WTC11 (cell line): Measurements from ENCODE around the gene ZFHX2. TPM values are rescaled to one million over a fixed set of nuclear protein-coding genes. Genes with fewer than 3 reads are reported as not detected.

Source experiments
- ATAC-seq: fragments of 200-7000 bp; cut with Tn5 transposase; 2 replicates; pipeline ENCODE4 v1.10.0; 2021; ENCODE audit warnings: mild to moderate bottlenecking, moderate library complexity
- CTCF ChIA-PET: fragments of 300-600 bp; sonication (Branson Sonifier 250); formaldehyde crosslinking; loops from one replicate; lab custom pipeline; 2021; ENCODE audit warnings: antibody characterized with exemption; lab: Charles Lee
- POLR2A ChIA-PET: fragments of 350-600 bp; sonication (Branson Sonifier 250); formaldehyde crosslinking; loops from one replicate; lab custom pipeline; 2021; ENCODE audit warnings: antibody characterized with exemption; lab: Charles Lee
- DNase-seq: peaks from one replicate; pipeline ENCODE4 v3.0.0; 2021; ENCODE audit warnings: low spot score
- H3K27ac Mint-ChIP-seq: 2 replicates; pipeline ENCODE4 v1.8.0; 2021; ENCODE audit warnings: mixed read lengths
- H3K27me3 Mint-ChIP-seq: 2 replicates; pipeline ENCODE4 v1.8.0; 2021; ENCODE audit warnings: low read depth, mild to moderate bottlenecking, moderate library complexity, mixed read lengths
- H3K36me3 Mint-ChIP-seq: 2 replicates; pipeline ENCODE4 v1.8.0; 2021; ENCODE audit warnings: mixed read lengths
- H3K4me1 Mint-ChIP-seq: 2 replicates; pipeline ENCODE4 v1.8.0; 2022; ENCODE audit warnings: mixed read lengths
- H3K4me3 Mint-ChIP-seq: 2 replicates; pipeline ENCODE4 v1.8.0; 2021; ENCODE audit warnings: mild to moderate bottlenecking, moderate library complexity, mixed read lengths
- H3K9me3 Mint-ChIP-seq: 2 replicates; pipeline ENCODE4 v1.8.0; 2021; ENCODE audit warnings: mixed read lengths
- CDX4 ChIP-seq: fragments of 250-450 bp; sonication (Bioruptor Pico); IDR thresholded peaks from 2 replicates; pipeline ENCODE4 v1.9.0; 2021; ENCODE audit warnings: moderate library complexity, mild to moderate bottlenecking, inconsistent platforms, borderline replicate concordance
- CREB1 ChIP-seq: sonication (generic); formaldehyde crosslinking; IDR thresholded peaks from 2 replicates; pipeline ENCODE4 v1.8.0; 2023; ENCODE audit warnings: mild to moderate bottlenecking, missing genetic modification reagents
- FOXK1 ChIP-seq: sonication (generic); formaldehyde crosslinking; IDR thresholded peaks from 2 replicates; pipeline ENCODE4 v1.8.0; 2022; ENCODE audit warnings: mild to moderate bottlenecking, moderate library complexity, missing genetic modification reagents
- FOXP1 ChIP-seq: sonication (generic); formaldehyde crosslinking; IDR thresholded peaks from 2 replicates; pipeline ENCODE4 v1.8.0; 2022; ENCODE audit warnings: missing genetic modification reagents, mild to moderate bottlenecking, moderate library complexity, borderline replicate concordance
- KAT7 ChIP-seq: sonication (generic); formaldehyde crosslinking; IDR thresholded peaks from 2 replicates; pipeline ENCODE4 v1.8.1; 2023; ENCODE audit warnings: missing genetic modification reagents, mild to moderate bottlenecking, borderline replicate concordance
- MYBL2 ChIP-seq: sonication (generic); formaldehyde crosslinking; IDR thresholded peaks from 2 replicates; pipeline ENCODE4 v1.8.1; 2023; ENCODE audit warnings: mild to moderate bottlenecking, moderate library complexity, missing genetic modification reagents
- NFATC4 ChIP-seq: fragments of 250-450 bp; sonication (Bioruptor Pico); IDR thresholded peaks from 2 replicates; pipeline ENCODE4 v1.9.0; 2021; ENCODE audit warnings: mild to moderate bottlenecking
- NFYB ChIP-seq: sonication (generic); formaldehyde crosslinking; conservative IDR thresholded peaks from 2 replicates; pipeline ENCODE4 v1.8.0; 2022; ENCODE audit warnings: low read depth, missing genetic modification reagents
- OVOL2 ChIP-seq: fragments of 250-450 bp; sonication (Bioruptor Pico); IDR thresholded peaks from 2 replicates; pipeline ENCODE4 v1.9.0; 2021; ENCODE audit warnings: mild to moderate bottlenecking, borderline replicate concordance
- SP1 ChIP-seq: sonication (generic); formaldehyde crosslinking; conservative IDR thresholded peaks from 2 replicates; pipeline ENCODE4 v1.8.1; 2022; ENCODE audit warnings: missing genetic modification reagents
- STAT6 ChIP-seq: sonication (generic); formaldehyde crosslinking; conservative IDR thresholded peaks from 2 replicates; pipeline ENCODE4 v1.8.1; 2023; ENCODE audit warnings: mild to moderate bottlenecking, low read depth, missing genetic modification reagents, moderate library complexity
- total RNA-seq: library from RNA; stranded (reverse); gene quantifications from 3 replicates; pipeline ENCODE4 v1.2.3, GENCODE V29; 2021
- TF ChIP-seq, protein P1 (sequence below): sonication (generic); formaldehyde crosslinking; IDR thresholded peaks from 2 replicates; pipeline ENCODE4 v1.8.0; 2023; ENCODE audit warnings: missing genetic modification reagents, mild to moderate bottlenecking, borderline replicate concordance
- TF ChIP-seq, protein P2 (sequence below): sonication (generic); formaldehyde crosslinking; IDR thresholded peaks from 2 replicates; pipeline ENCODE4 v1.8.1; 2023; ENCODE audit warnings: mild to moderate bottlenecking, missing genetic modification reagents
- TF ChIP-seq, protein P3 (sequence below): sonication (generic); formaldehyde crosslinking; IDR thresholded peaks from 2 replicates; pipeline ENCODE4 v1.8.0; 2022; ENCODE audit warnings: mild to moderate bottlenecking, missing genetic modification reagents
- TF ChIP-seq, protein P4 (sequence below): sonication (generic); formaldehyde crosslinking; IDR thresholded peaks from 2 replicates; pipeline ENCODE4 v1.8.1; 2022; ENCODE audit warnings: low read depth, mild to moderate bottlenecking, moderate library complexity, missing genetic modification reagents, borderline replicate concordance

ZFHX2 gene
- total RNA-seq, 1 experiment from 2014 or later: 16.4 TPM

DNA sequence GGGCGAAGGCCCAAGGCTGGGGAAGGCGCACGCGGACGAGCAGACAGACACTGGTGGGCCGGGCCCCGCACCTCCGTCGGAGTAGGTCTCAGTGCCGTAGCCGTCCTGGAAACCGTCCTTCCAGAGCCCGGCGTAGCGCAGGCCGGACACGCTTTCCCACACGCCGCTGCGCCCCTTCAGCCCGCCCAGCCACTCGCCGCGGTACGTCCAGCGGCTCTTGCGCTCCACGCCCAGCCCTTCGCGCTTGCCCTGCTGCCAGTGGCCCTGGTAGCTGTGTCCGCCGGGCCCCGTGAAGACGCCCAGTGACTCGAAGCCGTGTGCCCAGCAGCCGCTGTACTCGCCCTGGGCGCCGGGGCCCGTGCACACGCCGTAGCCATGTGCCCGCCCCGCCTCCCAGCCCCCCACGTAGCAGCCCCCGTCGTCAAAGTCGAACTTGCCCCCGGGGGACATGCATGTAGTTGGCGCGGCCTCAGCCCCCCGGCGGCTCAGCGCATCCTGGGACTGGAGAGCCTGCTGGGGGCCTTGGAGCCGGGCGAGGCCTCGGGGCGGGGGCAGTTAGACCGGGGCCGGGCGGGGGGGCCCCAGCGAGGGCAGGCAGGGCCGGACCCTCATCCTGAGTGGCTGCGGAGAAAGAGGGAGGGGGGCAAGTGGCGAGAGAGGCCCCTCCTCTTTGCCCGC is 25.6 kb upstream of the ZFHX2 start (continued):
- TF ChIP-seq, protein P1, sequence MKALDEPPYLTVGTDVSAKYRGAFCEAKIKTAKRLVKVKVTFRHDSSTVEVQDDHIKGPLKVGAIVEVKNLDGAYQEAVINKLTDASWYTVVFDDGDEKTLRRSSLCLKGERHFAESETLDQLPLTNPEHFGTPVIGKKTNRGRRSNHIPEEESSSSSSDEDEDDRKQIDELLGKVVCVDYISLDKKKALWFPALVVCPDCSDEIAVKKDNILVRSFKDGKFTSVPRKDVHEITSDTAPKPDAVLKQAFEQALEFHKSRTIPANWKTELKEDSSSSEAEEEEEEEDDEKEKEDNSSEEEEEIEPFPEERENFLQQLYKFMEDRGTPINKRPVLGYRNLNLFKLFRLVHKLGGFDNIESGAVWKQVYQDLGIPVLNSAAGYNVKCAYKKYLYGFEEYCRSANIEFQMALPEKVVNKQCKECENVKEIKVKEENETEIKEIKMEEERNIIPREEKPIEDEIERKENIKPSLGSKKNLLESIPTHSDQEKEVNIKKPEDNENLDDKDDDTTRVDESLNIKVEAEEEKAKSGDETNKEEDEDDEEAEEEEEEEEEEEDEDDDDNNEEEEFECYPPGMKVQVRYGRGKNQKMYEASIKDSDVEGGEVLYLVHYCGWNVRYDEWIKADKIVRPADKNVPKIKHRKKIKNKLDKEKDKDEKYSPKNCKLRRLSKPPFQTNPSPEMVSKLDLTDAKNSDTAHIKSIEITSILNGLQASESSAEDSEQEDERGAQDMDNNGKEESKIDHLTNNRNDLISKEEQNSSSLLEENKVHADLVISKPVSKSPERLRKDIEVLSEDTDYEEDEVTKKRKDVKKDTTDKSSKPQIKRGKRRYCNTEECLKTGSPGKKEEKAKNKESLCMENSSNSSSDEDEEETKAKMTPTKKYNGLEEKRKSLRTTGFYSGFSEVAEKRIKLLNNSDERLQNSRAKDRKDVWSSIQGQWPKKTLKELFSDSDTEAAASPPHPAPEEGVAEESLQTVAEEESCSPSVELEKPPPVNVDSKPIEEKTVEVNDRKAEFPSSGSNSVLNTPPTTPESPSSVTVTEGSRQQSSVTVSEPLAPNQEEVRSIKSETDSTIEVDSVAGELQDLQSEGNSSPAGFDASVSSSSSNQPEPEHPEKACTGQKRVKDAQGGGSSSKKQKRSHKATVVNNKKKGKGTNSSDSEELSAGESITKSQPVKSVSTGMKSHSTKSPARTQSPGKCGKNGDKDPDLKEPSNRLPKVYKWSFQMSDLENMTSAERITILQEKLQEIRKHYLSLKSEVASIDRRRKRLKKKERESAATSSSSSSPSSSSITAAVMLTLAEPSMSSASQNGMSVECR (CRISPR knock-in tag): peak; percentile 32; the same call in 1 of the 2 replicates
- TF ChIP-seq CREB1 (CRISPR knock-in tag): 0 out of 2 replicates have a peak, but pooled peaks have one; percentile 40
- peak; percentile 45; the same call in 1 of the 2 replicates for TF ChIP-seq SP1 (CRISPR knock-in tag)
- no peak for TF ChIP-seq KAT7
- TF ChIP-seq STAT6 (CRISPR knock-in tag): 0 out of 2 replicates have a peak, but pooled peaks have one; percentile 61
- TF ChIP-seq, protein P2, sequence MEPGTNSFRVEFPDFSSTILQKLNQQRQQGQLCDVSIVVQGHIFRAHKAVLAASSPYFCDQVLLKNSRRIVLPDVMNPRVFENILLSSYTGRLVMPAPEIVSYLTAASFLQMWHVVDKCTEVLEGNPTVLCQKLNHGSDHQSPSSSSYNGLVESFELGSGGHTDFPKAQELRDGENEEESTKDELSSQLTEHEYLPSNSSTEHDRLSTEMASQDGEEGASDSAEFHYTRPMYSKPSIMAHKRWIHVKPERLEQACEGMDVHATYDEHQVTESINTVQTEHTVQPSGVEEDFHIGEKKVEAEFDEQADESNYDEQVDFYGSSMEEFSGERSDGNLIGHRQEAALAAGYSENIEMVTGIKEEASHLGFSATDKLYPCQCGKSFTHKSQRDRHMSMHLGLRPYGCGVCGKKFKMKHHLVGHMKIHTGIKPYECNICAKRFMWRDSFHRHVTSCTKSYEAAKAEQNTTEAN (CRISPR knock-in tag): peak; percentile 48; the same call in 1 of the 2 replicates
- TF ChIP-seq FOXK1 (CRISPR knock-in tag): 0 out of 2 replicates have a peak, but pooled peaks have one; percentile 39
- peak; percentile 57; the same call in 1 of the 2 replicates for TF ChIP-seq MYBL2
- no peak for TF ChIP-seq NFYB
- peak; percentile 61; the same call in 1 of the 2 replicates for TF ChIP-seq FOXP1 (CRISPR knock-in tag)
- TF ChIP-seq, protein P3, sequence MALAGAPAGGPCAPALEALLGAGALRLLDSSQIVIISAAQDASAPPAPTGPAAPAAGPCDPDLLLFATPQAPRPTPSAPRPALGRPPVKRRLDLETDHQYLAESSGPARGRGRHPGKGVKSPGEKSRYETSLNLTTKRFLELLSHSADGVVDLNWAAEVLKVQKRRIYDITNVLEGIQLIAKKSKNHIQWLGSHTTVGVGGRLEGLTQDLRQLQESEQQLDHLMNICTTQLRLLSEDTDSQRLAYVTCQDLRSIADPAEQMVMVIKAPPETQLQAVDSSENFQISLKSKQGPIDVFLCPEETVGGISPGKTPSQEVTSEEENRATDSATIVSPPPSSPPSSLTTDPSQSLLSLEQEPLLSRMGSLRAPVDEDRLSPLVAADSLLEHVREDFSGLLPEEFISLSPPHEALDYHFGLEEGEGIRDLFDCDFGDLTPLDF: peak; percentile 69; the same call in 1 of the 2 replicates

- Mint-ChIP-seq H3K27ac (no peak overlapping the region), H3K27me3 (peaks cover 30% of the 10 kb centered on the region), H3K4me1 (peaks cover 46% of the 10 kb centered on the region), H3K36me3 (peaks cover 17% of the 10 kb centered on the region), H3K4me3 (no peak overlapping the region), H3K9me3 (no peaks in the 10 kb centered on the region)
- no peak for DNase-seq
- ChIA-PET POLR2A (no interaction called here), CTCF (interaction anchor here (0.9 to 1.9 kb wide), 3 partner anchors 14 to 337 kb away, joined by 4 to 7 read pairs (median 5); no protein-coding TSS in a partner anchor)
- ATAC-seq: no peak
- no peak for TF ChIP-seq OVOL2 (CRISPR knock-in tag)
- TF ChIP-seq FOXP1 (CRISPR knock-in tag): no peak
- TF ChIP-seq, protein P4, sequence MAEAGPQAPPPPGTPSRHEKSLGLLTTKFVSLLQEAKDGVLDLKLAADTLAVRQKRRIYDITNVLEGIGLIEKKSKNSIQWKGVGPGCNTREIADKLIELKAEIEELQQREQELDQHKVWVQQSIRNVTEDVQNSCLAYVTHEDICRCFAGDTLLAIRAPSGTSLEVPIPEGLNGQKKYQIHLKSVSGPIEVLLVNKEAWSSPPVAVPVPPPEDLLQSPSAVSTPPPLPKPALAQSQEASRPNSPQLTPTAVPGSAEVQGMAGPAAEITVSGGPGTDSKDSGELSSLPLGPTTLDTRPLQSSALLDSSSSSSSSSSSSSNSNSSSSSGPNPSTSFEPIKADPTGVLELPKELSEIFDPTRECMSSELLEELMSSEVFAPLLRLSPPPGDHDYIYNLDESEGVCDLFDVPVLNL (CRISPR knock-in tag): no peak
- TF ChIP-seq NFATC4 (CRISPR knock-in tag): no peak
- TF ChIP-seq CDX4: no peak
- TF ChIP-seq, all 79 proteins: peak for 0
These were observed 21.9 kb upstream of the ZFHX2 start for GRCh38 chr14:23573384-23574015.
